CD4-positive, alpha-beta T cell (primary cell): ENCODE measurements around the gene MSI2. TPM values are rescaled to one million over a fixed set of nuclear protein-coding genes. Genes with fewer than 3 reads are reported as not detected.

ENCODE experiments used
- ATAC-seq: fragments of 200-7000 bp; cut with Tn5 transposase; one replicate; pipeline ENCODE4 v1.10.0; 2022; ENCODE audit warnings: mild to moderate bottlenecking; ENCODE audit not compliant: poor library complexity
- CTCF ChIA-PET: fragments of 350-600 bp; sonication (Branson Sonifier 250); formaldehyde crosslinking; loops from one replicate; lab custom pipeline; 2021; ENCODE audit warnings: antibody characterized with exemption, inconsistent platforms; lab: Charles Lee
- POLR2A ChIA-PET: fragments of 350-600 bp; sonication (Branson Sonifier 250); formaldehyde crosslinking; loops from one replicate; lab custom pipeline; 2021; ENCODE audit warnings: antibody characterized with exemption, inconsistent platforms; lab: Charles Lee
- DNase-seq, 14 experiments: peaks; one replicate each; pipeline ENCODE4 v3.0.0-alpha.2; 2013 to 2020; ENCODE audit warnings: mixed read lengths in 2 of 14
- H3K27ac ChIP-seq, 2 donors: one replicate each; pipeline versions ENCODE4 v1.5.1 to v1.7.0; 2013; ENCODE audit warnings: low read length in 2 of 2, low read depth in 1 of 2, mild to moderate bottlenecking in 1 of 2
- H3K27me3 ChIP-seq, 2 experiments: 1 replicate in 1 of 2; 2 replicates in 1 of 2; pipeline versions ENCODE4 v1.6.1 to v1.7.0; 2013; ENCODE audit warnings: low read length in 2 of 2, control low read depth in 1 of 2, mild to moderate bottlenecking in 1 of 2, moderate library complexity in 1 of 2; ENCODE audit not compliant: insufficient read depth in 2 of 2, control insufficient read depth in 1 of 2
- H3K36me3 ChIP-seq: one replicate; pipeline ENCODE4 v1.6.1; 2013; ENCODE audit warnings: low read length, control low read depth; ENCODE audit not compliant: insufficient read depth
- H3K4me1 ChIP-seq: one replicate; pipeline ENCODE4 v1.6.1; 2013; ENCODE audit warnings: low read length, control low read depth; ENCODE audit not compliant: insufficient read depth
- H3K4me3 ChIP-seq: one replicate; pipeline ENCODE4 v1.5.1; 2013; ENCODE audit warnings: mild to moderate bottlenecking, low read length, moderate library complexity
- H3K9me3 ChIP-seq, 2 experiments: 1 replicate in 1 of 2; 2 replicates in 1 of 2; pipeline versions ENCODE4 v1.6.1 to v1.7.0; 2013; ENCODE audit warnings: low read length in 2 of 2, mild to moderate bottlenecking in 2 of 2, control low read depth in 1 of 2, moderate library complexity in 1 of 2; ENCODE audit not compliant: control insufficient read depth in 1 of 2, insufficient read depth in 1 of 2
- H3K27ac Mint-ChIP-seq: one replicate; pipeline ENCODE4 v1.8.0; 2020; ENCODE audit warnings: mixed read lengths
- H3K27me3 Mint-ChIP-seq: one replicate; pipeline ENCODE4 v1.8.0; 2021; ENCODE audit warnings: mixed read lengths
- H3K36me3 Mint-ChIP-seq: one replicate; pipeline ENCODE4 v1.8.0; 2021; ENCODE audit warnings: low read depth, mixed read lengths
- H3K4me1 Mint-ChIP-seq: one replicate; pipeline ENCODE4 v1.8.0; 2021; ENCODE audit warnings: low read depth, mixed read lengths
- H3K4me3 Mint-ChIP-seq: one replicate; pipeline ENCODE4 v1.8.0; 2020; ENCODE audit warnings: mild to moderate bottlenecking, mixed read lengths
- H3K9me3 Mint-ChIP-seq: one replicate; pipeline ENCODE4 v1.8.0; 2020; ENCODE audit warnings: mixed read lengths
- CTCF ChIP-seq: fragments of 200-600 bp; IDR thresholded peaks from one replicate; pipeline ENCODE4 v1.8.0; 2022; ENCODE audit warnings: antibody characterized with exemption, mild to moderate bottlenecking
- intact Hi-C, 2 experiments: fragments of 100-400 bp; cut with DNase I in 1 of 2; cut with micrococcal nuclease in 1 of 2; formaldehyde crosslinking; loops; one replicate each; pipeline versions ENCODE4 v1.15.1 to v1.9.0; 2023 to 2025; cut with DNase I, micrococcal nuclease
- total RNA-seq, 174 experiments: library from RNA in 2 of 174; stranded (reverse) in 2 of 174; gene quantifications; one replicate each; pipeline ENCODE4 v1.2.3 and lab custom pipeline; 2021 to 2026

The MSI2 gene
- total RNA-seq, 2 experiments from 2014 or later, result 129 to 132 TPM

GRCh38 chr17:57487573-57487972 lies 231.2 kb downstream of the MSI2 start:
- Histone ChIP-seq H3K4me3 (no peak overlapping the region), H3K27me3 (no peaks in the 10 kb centered on the region), H3K9me3 (no peaks in the 10 kb centered on the region), H3K36me3 (no peaks in the 10 kb centered on the region), H3K27ac (no peak overlapping the region), H3K4me1 (peaks cover 25% of the 10 kb centered on the region)
- ATAC-seq, result no peak
- intact Hi-C loops, result no loop called here
- Mint-ChIP-seq H3K4me3 (no peak overlapping the region), H3K27me3 (no peaks in the 10 kb centered on the region), H3K27ac (no peak overlapping the region), H3K9me3 (no peaks in the 10 kb centered on the region), H3K4me1 (peaks cover 76% of the 10 kb centered on the region), H3K36me3 (peaks cover 5% of the 10 kb centered on the region)
- peak in 1 of 14 experiments; percentile 16 for DNase-seq
- no peak for TF ChIP-seq CTCF
- ChIA-PET CTCF (no interaction called here), POLR2A (interaction anchor here (0.8 kb wide), 1 partner anchor 179 kb away, joined by 3 read pairs; no protein-coding TSS in a partner anchor)

GRCh38 chr17:57488856-57489255 lies 232.5 kb downstream of the MSI2 start:
- CTCF ChIA-PET, result no interaction called here
- ATAC-seq, result no peak
- Mint-ChIP-seq H3K27ac (no peak overlapping the region), H3K4me1 (peaks cover 65% of the 10 kb centered on the region), H3K36me3 (peaks cover 5% of the 10 kb centered on the region), H3K27me3 (no peaks in the 10 kb centered on the region), H3K4me3 (no peak overlapping the region), H3K9me3 (no peaks in the 10 kb centered on the region)
- Histone ChIP-seq H3K27me3 (no peaks in the 10 kb centered on the region), H3K27ac (no peak overlapping the region), H3K4me1 (peaks cover 22% of the 10 kb centered on the region), H3K4me3 (no peak overlapping the region), H3K9me3 (no peaks in the 10 kb centered on the region), H3K36me3 (no peaks in the 10 kb centered on the region)
- no peak for TF ChIP-seq CTCF
- no peak for DNase-seq
- intact Hi-C loops, result no loop called here
- POLR2A ChIA-PET, result no interaction called here

GRCh38 chr17:57489321-57489720 lies 233.0 kb downstream of the MSI2 start:
- intact Hi-C loops, result no loop called here
- H3K27ac ChIP-seq, result no peak overlapping the region
- H3K4me1 Mint-ChIP-seq, result peaks cover 65% of the 10 kb centered on the region
- no peaks in the 10 kb centered on the region for H3K9me3 ChIP-seq
- peaks cover 5% of the 10 kb centered on the region for H3K36me3 Mint-ChIP-seq
- POLR2A ChIA-PET, result no interaction called here
- no peaks in the 10 kb centered on the region for H3K27me3 Mint-ChIP-seq
- H3K36me3 ChIP-seq, result no peaks in the 10 kb centered on the region
- H3K9me3 Mint-ChIP-seq, result no peaks in the 10 kb centered on the region
- peaks cover 18% of the 10 kb centered on the region for H3K4me1 ChIP-seq
- DNase-seq (no peak), ATAC-seq (no peak)
- no peak overlapping the region for H3K4me3 Mint-ChIP-seq
- no peak overlapping the region for H3K4me3 ChIP-seq
- CTCF ChIA-PET, result no interaction called here
- TF ChIP-seq CTCF, result no peak
- H3K27me3 ChIP-seq, result no peaks in the 10 kb centered on the region
- H3K27ac Mint-ChIP-seq, result no peak overlapping the region
